Fibroblast of skin of abdomen (primary cell): ENCODE measurements around the gene MCF2L2.
"Not testable (repeated sequence)": the region's sequence is repeated elsewhere in the genome, so short reads cannot be mapped to it uniquely, and the experiment has no call there.

Source experiments
- DNase-seq: peaks from one replicate; pipeline ENCODE4 v3.0.0-alpha.2; 2013

MCF2L2 gene

DNA sequence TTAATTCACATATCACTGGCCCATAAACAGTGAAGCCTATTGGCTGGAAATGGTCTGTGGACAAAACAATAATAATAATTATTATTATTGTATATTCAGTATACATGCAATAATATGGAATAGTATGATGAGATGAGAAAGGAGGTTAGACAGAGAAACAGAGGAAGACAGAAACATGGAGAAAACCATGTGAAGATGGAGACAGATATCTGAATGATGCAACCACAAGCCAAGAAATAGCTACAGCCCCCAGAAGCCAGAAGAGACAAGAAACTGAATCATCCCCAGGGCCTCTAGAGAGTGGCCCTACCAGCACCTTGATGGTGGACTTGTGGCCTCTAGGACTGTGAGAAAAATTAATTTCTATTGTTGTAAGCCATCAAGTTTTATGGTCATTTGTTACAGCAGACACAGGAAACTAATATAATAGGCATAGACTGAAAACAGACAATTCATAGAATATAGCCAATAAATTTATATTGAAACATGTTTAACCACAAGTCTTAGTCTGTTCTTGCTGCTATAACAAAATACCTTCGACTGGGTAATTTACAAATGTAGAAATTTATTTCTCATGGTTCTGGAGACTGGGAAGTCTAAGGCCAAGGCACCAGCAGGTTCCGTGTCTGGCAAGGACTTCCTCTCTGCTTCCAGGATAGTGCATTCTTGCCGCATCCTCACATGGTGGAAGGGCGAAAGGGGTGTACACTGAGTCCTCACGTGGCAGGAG is 31.6 kb downstream of the MCF2L2 start:
- DNase-seq: no peak

DNA sequence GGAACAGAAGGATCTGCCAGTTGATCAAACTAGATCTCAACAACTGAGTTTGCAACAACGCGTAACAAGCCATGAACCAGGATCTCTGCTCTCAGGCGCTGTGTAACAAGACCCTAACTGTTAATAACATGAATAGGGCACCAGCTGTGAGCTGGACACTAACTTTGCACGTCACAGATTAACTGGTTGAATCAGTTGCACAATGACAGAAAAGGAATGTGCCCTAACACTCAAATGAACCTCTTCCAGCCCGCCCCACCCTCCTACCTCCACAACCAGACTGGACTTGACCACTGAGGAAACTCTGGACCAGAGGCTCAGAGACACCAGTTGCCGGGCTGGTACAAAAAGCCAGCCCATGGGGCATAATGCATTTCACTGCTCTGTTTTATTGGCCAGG is 34.3 kb downstream of the MCF2L2 start:
- no peak for DNase-seq

DNA sequence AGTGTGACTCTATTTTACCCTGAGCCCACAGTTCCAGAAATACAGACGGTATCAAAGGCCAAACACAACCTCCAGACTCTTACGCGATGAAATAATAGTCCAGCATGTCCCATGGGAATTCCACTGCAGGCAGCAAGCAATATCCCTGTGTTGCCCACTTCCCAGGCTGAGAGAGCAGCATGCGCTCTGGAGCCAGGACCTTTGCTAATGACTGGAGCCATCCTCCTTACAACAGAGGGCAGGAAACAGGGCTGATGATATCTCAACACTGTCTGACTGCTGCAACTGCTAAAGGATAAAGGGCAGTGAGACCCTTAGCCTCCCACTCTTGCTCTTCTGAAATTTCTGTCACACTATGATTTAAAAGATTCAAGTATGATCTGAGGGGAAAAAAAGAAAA is 34.8 kb downstream of the MCF2L2 start:
- no peak for DNase-seq

- DNase-seq: no peak
Measured at GRCh38 chr3:183392186-183393034, 36.0 kb downstream of the MCF2L2 start.

DNA sequence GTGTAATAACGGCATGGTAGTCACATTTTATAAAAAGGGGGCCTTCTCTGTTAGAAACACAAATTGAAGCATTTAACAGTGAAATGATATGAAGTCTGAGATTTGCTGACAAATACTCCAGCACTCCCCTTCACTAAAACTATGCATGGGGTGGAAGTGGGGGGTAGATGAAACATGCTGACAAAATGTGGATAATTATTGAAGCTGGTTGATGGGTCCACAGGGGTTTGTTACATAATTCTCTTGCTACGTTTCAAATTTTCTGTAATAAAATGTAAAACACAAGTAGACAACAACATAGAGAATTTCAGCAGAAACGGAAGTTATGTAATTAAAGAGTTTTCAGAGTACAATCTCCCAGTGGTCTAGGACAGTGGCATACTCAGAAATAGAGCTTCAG is 37.0 kb downstream of the MCF2L2 start:
- no peak for DNase-seq

GRCh38 chr3:183390844-183391243 is 37.6 kb downstream of the MCF2L2 start:
- no peak for DNase-seq

GRCh38 chr3:183388213-183388895 is 40.1 kb downstream of the MCF2L2 start:
- no peak for DNase-seq

DNA sequence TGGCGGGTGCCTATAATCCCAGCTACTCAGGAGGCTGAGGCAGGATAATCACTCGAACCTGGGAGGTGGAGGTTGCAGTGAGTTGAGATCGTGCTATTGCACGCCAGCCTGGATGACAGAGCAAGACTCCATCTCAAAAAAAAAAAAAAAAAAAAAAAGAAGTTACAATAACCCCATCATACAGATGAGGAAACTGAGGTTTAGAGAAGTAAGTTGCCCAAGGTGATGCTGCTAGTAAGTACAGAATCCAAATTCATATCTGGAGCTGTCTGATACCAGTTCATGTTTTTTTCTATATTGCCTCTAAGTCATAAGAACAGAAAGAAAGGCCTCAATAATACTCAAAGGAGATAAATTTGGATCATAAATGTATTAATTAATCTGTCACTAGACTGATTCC is 40.6 kb downstream of the MCF2L2 start:
- no peak for DNase-seq

DNA sequence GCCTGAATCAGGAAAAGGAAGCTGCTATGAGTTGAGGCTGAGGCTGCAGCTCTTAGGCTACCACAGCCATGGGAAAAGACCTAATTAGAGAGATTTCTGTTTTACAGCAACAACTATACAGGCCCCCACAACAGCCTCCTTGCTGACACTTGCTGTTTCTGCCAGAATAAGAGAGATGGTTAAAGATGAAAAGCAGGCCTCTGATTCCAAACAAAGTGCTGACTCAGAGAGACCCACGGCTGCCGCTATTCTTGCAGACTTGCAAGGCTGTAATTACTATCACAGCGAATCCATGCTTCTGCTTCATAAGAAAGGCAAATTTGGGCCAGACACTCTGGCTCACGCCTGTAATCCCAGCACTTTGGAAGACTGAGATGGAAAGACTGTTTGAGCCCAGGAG is 41.8 kb downstream of the MCF2L2 start:
- DNase-seq: no peak

- DNase-seq: peak; percentile 60
Measured at GRCh38 chr3:183385698-183386613, 42.5 kb downstream of the MCF2L2 start.

DNA sequence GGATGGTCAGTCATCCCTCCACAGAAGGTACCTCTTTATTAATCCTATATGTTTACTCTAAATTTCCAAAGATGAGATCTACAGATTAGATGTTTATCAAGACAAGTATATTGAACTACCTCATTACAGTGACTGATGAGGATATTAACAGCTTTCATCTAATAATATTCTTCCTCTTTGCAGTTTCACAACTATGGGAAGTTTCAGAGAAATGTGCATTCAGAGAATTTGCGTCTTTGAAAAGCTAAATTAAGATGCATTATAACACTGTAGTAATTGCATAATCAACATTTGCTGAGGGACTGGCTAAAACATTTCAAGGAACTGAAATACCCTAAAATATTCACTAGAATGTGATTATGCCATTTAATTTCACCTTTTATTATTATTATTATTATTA is 46.7 kb downstream of the MCF2L2 start:
- DNase-seq: no peak

- DNase-seq: peak; percentile 29
Measured at GRCh38 chr3:183381179-183381578, 47.2 kb downstream of the MCF2L2 start.

- DNase-seq: no peak
Measured at GRCh38 chr3:183378951-183379350, 49.5 kb downstream of the MCF2L2 start.

DNA sequence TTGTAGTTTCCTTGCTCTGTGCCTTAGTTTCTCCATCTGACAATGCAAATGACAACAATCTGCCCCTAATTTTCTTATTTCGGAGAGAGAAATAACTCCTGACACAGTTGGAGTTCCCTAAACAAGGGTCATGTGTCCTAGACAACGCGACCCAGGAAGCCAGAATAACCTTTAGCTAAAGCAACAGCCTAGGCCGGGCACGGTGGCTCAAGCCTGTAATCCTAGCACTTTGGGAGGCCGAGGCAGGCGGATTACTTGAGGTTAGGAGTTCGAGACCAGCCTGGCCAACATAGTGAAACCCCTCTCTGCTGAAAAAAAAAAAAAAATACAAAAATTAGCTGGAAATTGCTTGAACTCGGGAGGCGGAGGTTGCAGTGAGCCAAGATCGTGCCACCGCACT is 49.9 kb downstream of the MCF2L2 start:
- DNase-seq: no peak

GRCh38 chr3:183378008-183378407 is 50.4 kb downstream of the MCF2L2 start:
- no peak for DNase-seq

DNA sequence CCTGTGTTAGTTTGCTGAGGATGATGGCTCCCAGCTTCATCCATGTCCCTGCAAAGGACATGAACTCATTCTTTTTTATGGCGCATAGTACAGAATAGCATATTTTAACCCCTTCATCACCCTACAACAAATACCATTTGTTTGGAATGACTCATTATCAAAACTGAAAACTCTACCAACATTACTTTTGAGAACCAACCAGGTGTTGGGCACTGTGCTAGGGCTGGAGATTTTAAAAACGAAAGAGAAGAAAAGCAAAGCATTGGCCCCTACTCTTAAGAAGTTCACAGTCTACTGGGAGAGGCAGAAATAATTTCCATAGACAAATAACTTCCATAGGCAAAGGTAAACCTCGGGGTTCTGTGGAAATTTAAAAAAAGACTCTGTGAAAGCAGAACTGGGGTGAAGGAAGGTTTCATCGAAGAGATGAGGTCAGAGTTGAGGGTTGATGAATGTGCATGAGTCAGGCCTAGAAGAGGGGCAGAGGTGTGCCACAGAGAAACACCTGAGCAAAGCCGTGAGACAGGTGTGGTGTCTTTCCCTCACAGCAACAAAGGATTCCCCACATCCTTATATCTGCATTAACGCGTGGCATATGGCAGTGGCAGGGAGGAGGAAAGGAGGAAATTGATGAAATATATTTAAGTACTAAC is 51.0 kb downstream of the MCF2L2 start:
- DNase-seq: no peak

DNA sequence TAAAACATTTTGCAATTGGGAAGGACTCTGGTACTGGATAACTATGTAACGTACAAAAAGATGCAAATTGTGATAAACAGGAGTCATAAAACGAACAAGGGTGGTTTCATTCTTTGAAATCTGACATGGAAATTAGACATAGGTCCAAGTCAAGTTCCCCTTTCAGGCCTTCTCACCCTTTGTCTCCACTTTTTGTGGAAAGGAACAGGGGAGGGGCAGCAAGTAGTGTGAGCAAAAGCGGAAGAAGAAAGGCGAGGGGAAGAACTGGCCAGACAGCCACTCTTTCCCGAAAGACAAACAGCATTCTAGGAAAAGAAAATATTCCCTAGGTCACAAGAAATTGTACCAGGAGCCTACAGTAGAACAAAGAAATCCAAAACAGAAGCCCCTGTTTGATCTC is 52.6 kb downstream of the MCF2L2 start:
- DNase-seq: no peak

DNA sequence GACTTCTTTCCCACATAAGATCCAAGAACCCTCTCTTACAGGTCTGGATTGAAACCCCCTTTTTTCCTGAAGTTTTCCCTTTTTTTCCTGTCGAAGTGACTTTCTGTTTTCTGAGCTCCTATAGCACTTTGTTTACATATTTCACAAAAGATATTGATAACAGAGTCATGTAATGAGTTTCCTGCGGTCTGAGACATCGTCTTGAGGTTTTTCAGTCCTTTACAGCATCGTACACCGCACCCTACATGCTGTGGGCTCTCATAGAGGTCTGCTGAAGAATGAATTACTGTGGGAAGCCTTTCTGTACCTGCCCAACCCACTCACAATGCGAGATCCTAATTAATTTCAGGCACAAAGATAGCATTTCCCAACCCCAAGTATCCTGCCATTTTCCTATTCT is 53.1 kb downstream of the MCF2L2 start:
- DNase-seq: no peak

DNA sequence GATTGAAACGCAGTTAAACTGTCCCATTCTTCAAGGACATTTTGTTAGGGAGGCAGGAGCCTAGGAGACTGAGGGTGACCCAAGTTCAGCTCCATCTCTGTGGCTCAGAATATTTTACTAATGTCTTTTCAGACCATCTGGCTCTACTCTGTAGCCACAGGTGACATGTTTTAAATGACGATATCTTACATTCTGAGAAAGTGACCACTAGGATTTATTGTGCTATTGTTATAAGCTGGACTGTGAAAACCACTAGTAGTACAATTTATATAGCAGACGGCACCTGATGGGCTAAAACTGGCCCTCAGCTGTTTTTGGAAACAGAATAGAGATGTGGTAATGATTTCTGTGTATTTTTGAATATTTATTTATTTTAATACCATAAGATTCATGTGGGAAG is 55.5 kb downstream of the MCF2L2 start:
- DNase-seq: no peak

DNA sequence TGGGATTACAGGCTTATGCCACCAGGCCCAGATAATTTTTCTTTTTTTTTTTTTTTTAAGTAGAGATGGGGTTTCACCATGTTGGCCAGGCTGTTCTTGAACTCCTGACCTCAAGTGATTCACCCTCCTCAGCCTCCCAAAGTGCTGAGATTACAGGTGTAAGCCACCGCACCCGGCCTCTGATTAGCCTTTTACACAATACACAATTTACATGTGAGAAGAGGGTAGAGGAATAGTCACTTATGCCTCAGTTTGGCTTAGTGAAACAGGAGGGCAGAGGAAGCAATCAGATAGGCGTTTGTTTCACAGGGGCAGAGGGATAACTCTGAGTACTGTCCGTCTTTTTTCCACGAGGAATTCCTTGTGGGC is 56.8 kb downstream of the MCF2L2 start:
- not testable (repeated sequence) for DNase-seq

DNA sequence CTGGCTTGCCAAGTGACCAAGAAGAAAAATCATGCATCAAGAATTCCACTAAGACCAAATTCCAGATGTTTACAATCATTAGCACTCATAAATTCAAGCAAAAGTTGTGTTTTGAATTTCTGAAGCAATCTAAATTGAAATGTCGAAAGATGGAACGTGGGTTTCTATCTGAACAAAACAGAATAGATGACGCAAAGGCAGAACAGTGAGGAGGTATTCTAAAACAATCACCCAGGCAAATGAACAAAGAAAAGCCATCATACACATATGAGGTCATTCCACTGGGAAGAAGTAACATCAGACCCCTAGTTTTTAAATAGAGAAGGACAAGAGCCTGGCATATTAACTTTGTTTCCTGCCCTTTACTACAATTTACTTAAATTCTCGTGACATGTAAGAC is 58.0 kb downstream of the MCF2L2 start:
- no peak for DNase-seq

GRCh38 chr3:183369627-183370026 is 58.8 kb downstream of the MCF2L2 start:
- no peak for DNase-seq
